Limb (tissue), 2 donors: ENCODE measurements around the gene GAREM2.
"Not testable (repeated sequence)": the region's sequence is repeated elsewhere in the genome, so short reads cannot be mapped to it uniquely, and the experiment has no call there.

ENCODE experiments used
- DNase-seq, 2 donors: peaks; one replicate each; pipeline ENCODE4 v3.0.0-alpha.2; 2016; ENCODE audit errors: extremely low spot score in 2 of 2

GAREM2 gene

GRCh38 chr2:26172871-26173775, at the start of gene GAREM2:
Gene GAREM2, plus strand, starts transcription at chr2:26173088. Its CDS starts 133 bp downstream, at chr2:26173221.
- DNase-seq, result peak in 1 of 2 donors; percentile 60

DNA sequence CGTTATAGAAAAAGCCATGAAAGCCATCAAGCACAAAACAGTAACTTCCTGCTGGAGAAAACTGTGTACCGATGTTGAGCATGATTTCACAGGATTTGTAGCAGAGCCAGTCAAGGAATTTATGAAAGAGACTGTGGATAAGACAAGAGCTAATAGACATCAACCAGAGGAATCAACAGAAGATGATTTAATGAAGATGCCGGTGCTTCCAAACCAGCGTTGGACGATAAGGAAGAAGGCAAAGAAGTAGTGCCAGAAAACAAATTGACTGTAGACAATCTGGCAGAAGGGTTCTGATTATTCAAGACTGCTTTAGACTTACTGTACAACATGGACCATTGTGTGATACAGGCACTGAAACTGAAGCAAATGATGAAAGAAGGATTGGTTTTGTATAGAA, 49.5 kb upstream of the GAREM2 start:
- DNase-seq, result no peak

GRCh38 chr2:26126074-26126473, 46.8 kb upstream of the GAREM2 start:
- DNase-seq, result peak in 1 of 2 donors; percentile 10

- no peak for DNase-seq
Measured at GRCh38 chr2:26128176-26128575, 44.7 kb upstream of the GAREM2 start.

DNA sequence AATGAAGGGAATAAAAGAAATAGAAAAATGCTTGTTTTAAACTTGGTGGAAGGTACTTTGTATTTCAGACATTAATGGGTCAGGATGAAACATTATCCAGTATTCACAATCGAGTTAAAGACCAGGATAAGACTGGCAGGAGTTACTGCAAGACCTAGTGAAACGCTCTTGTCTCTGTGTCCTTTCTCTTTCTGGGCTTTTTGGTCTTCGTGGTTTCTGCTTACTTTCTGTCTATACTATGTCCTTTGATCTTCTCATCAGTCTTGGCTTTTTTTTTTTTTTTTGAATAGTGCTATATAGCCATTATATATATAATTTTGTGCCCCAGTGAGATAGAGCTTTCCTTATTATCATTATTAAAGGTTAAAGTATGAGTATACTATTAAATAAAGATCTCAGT, 42.1 kb upstream of the GAREM2 start:
- DNase-seq, result no peak

GRCh38 chr2:26136451-26136850, 36.4 kb upstream of the GAREM2 start:
- DNase-seq, result no peak

DNA sequence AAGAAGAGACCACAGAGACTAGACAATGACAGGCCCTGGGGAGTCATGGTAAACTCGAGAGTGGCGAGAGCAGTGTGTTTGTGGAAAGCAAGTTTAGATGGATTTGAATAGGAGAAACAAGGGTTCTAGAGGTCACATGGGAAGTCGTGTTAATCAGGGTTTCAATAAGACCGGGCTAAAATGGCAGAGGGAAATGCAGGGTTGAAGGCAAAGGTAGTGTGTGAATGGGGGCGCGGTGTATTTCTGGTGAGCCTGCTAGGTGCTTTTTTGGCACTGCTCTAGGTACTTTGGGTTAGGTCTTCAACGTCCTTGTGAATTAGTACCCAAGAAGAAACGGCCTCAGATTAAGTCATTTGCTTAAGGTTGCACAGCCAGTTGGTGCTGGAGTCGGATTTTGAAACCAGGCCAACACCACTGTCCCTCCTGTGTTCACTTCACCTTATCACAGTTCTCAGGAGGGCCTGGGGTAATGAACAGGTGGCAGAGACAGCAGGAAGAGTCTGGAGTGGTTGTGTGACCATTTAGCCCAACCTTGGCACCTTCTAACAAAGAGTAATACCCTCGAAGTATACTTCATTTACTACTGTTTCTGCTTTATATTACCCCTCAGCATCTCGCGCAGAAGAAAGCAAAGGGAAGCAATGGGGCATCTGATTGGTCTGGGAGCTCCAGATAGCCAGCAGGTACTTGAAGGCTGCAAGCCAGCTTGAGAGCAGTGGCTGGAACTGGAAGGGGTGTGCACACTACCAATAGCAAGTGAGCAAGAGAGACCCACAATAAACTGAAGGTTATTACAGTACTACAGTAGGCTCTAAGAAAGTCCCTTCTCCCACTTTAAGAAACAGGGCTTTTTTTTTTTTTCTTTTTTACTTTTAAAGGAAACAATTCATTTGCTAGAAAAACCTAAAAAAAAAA, 33.4 kb upstream of the GAREM2 start:
- DNase-seq, result no peak

- no peak for DNase-seq
Measured at GRCh38 chr2:26141145-26141769, 31.6 kb upstream of the GAREM2 start.

DNA sequence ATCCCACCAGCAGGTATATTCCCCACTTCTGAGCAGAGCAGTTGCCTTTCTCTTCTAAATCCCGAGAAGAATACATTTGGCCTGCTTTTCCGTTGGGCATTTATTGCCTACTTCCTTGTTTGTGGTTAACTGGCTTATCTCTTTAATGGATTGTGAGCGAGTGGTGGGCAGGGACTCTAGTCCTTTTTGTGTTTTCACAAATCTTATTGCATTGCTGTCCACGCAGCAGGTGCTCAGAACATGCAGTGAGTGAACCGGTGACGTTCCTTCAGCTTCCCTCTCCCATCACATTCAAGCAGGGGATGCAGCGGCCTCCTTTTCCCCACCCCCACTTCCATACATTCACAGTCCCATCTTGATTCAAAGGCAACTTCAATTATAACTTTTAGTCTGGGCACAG, 28.9 kb upstream of the GAREM2 start:
- no peak for DNase-seq

GRCh38 chr2:26144953-26145680, 27.8 kb upstream of the GAREM2 start:
- peak; percentile 38 to 75 for DNase-seq

GRCh38 chr2:26148501-26148900, 24.4 kb upstream of the GAREM2 start:
- DNase-seq, result no peak

- no peak for DNase-seq
Measured at GRCh38 chr2:26150243-26150642, 22.6 kb upstream of the GAREM2 start.

DNA sequence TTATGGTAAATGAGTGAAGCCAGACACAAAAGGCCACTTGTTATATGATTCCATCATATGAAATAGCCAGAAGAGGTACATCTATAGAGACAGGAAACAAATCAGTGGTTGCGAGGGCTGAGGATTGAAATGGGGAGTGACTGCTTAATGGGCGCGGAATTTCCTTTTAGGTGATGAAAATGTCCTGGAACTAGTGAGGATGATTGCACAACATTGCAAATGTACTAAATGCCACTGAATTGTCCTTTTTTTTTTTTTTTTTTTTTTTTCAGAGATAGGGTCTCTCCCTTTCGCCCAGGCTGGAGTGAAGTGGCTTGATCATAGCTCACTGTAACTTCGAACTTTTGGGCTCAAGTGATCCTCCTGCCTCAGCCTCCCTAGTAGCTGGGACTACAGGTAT, 15.3 kb upstream of the GAREM2 start:
- no peak for DNase-seq

GRCh38 chr2:26161926-26162325, 11.0 kb upstream of the GAREM2 start:
- no peak for DNase-seq

GRCh38 chr2:26162963-26163362, 9.9 kb upstream of the GAREM2 start:
- no peak for DNase-seq

- no peak for DNase-seq
Measured at GRCh38 chr2:26164231-26164630, 8.7 kb upstream of the GAREM2 start.

- DNase-seq, result no peak
Measured at GRCh38 chr2:26164641-26165211, 8.2 kb upstream of the GAREM2 start.

- no peak for DNase-seq
Measured at GRCh38 chr2:26165403-26165802, 7.5 kb upstream of the GAREM2 start.

- not testable (repeated sequence) for DNase-seq
Measured at GRCh38 chr2:26166541-26166940, 6.3 kb upstream of the GAREM2 start.

DNA sequence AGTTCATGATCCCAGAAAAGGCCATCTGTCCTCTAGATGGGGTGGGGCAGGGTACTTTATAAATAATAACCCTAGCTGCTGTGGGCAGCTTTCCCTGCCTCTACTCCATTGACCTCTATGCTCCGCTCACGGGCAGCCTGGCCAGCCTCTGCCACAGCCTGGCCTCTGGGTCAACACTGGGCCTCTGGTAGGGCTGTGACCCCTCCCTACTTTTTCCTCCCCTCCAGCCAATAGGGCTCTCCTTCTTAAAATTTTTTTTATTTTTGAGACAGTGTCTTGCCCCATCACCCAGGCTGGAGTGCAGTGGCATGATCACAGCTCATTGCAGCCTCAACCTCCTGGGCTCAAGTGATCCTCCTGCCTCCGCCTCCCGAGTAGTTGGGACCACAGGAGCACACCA, 4.1 kb upstream of the GAREM2 start:
- no peak for DNase-seq

- no peak for DNase-seq
Measured at GRCh38 chr2:26169226-26169625, 3.7 kb upstream of the GAREM2 start.
